Islet precursor cell (in vitro differentiated cells): ENCODE results near the gene STOML1.
A peak's percentile ranks its signal among the peaks of the same experiment; 100 is the strongest.
"Not testable (repeated sequence)": the region's sequence is repeated elsewhere in the genome, so short reads cannot be mapped to it uniquely, and the experiment has no call there.

ENCODE experiments used
- DNase-seq: peaks from one replicate; pipeline ENCODE4 v3.0.0-alpha.2; 2018

STOML1 gene

DNA sequence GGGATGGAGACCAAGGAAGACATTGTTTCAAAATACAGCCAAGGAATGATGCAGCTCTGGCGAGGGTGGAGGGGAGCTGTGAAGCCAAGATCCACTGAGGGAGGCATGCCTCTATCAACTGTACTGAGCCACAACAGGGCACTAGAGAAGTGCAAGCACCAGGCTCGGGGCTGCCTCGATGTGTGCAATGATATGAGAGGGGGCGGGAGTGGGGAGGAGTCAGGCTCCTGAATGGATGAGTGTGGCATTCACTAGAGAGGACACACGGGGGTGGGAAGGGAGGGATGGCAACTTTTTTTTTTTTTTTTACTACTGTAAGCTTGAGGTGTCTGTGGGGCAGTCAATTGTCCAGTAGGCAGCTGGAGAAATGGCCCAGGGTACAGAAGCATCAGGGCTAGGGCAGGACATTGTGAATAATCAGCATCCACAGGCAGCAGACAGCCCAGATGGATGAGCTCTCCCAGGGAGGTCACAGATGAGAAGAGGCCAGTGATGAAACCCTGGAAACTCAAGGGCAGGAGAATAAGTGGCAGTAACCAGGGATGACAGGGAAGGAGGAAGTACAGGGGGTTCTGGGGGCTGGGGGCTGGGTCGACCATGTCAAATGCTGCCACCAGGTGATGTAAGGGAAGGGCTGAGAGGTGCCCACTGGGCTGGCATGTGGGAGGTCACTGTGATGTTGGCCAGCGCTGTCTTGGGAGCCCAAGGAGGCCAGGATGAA, 5.9 kb downstream of the STOML1 start:
- no peak for DNase-seq

DNA sequence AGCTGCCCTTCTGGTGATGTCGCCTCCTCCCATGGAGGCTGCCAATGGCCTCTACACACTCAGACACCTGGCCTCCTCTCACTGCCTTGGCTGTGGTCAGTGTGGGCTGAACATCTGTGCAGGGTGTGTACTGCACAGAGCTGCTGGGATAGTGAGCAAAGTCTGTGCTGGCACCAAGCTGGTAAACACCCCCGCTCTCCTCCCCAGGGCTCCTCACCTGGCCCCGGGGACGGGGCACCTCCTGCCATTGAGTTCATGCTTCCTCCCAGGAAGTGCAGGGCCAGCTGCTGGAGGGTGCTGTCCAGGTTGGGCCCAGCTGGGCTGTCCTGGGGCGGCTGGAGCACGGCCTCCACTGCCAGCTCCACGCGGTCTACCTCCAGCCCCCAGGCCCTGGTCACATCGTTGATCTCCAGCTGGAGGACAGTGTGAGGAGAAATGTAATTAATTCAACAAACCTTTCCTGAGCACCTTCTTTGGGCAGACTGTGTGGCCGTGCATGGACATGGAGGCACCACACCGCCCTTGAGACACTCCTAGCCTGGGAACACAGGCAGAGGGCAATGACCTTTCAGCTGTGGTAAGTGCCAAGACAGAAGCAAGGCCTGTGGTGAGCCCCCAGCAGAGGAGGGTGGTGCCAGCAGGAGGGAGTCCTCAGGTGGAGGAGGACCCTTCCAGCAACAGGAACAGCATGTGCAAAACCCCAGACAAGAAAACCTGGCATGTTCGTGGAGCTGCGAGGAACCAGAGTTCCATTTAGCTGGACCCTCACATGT, 6.8 kb downstream of the STOML1 start:
- no peak for DNase-seq

DNA sequence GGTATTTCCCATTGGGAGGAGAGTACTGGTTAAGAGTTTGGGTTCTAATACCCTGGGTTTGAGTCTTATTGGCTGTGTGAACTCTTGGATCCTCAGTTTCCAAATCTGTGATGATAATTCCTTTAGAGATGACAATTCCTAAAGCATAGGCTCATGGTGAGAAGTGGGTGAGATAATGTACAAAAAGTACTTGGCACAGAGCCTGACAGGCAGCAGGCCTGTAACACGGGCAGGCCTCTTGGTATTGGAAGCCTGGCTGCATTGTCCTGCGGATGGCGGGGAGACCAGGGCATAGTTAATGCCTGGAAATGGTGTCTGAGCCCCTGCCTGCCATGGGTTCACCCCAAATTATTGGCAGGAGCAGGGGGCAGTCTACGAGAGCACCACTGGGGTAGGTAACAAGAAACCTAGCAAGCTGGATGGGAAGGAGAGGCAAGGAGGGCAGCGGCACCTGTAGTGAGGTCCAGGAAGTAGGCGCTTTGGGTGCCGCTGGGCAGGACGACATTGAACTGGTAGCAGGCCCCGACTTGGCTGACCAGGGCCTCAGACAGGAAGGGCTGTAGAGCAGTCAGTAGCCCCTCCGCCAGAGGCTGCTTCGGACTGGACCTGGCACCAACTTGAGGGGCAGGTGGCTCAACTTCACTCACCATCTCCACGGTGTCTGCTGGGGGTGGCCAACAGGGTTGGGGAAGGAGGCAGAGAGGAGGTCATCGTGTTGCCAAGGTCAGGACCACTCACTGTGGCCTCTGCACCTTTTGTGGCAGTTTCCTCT, 7.7 kb downstream of the STOML1 start:
- DNase-seq, result no peak

DNA sequence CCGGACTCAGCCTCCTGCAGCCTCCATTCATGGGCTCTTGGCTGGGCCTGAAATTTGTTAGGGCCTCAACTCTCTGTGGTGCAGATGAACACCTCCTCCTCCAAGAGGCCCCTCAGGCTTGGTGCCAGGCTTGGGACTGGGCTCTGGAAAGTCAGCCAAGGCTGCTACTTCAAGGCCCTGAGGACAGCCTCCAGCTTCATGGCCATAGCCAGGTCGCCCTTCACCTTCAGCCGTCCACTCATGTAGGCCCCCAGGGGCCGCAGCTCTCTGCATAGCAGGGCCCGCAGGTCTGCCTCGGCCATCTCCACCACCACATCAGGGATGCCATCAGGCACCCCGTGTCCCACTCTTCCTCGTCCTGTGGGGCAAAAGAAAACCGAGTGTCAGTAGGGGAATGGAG, 8.3 kb downstream of the STOML1 start:
- no peak for DNase-seq

DNA sequence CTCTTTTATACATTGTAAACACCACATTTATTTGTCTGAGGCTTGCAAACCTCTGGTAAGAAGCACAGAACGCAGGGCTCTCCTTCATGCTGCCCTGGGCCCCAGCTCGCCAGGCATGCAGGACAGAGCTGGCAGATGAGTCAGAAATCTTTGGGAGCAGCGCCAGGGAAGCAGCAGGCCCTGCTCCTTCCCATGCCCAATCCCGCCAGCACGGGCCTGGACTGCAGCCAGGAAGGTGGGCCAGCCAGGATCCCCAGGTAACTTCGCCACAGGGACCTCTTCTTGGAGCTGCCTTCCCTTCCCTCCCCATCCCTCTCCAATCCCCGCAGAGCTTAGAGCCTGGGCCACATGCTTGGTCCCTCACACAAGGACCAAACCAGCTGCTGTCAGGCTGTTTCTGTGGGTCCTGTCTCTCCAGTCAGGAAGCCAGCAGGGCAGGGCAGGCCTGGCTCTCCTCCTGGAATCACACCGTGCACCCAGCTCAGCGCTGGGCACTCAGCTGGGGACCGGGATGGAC, 8.8 kb downstream of the STOML1 start:
- no peak for DNase-seq

DNA sequence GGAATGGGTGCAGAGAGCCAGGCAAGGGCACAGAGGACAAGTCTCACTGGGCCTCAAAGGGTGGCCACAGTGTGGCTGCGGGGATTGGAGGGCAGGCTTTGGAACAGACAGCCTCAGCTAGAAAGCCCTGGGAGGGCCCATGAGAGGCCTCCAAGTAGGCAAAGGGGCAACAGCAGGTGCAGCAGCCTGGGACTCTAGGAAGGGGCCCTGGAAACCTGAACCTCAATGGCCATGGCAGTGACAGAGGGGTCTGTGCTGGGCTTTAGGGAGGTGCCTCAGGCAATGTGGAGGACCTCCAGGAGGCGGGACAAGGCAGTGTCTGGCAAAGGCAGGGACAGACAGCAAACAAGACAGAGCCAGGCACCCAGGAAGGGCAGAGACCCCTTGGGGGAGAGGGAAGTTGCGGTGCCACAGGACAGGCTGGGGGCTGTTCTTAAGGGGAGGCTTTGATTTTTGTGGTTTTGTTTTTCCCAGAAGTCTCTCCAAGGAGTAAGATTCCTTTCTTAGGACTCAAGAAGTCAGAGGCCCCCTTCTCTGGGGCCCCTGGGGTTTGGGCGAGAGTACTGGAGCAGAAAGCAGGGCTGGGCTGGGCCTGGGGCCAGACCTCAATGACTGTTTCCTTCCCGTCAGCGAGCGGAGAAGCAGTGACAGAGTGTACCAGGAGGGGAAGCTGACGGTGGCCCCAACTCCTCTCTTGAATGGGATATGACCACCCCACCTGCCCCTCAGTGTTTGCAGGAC, 9.7 kb downstream of the STOML1 start:
- no peak for DNase-seq

DNA sequence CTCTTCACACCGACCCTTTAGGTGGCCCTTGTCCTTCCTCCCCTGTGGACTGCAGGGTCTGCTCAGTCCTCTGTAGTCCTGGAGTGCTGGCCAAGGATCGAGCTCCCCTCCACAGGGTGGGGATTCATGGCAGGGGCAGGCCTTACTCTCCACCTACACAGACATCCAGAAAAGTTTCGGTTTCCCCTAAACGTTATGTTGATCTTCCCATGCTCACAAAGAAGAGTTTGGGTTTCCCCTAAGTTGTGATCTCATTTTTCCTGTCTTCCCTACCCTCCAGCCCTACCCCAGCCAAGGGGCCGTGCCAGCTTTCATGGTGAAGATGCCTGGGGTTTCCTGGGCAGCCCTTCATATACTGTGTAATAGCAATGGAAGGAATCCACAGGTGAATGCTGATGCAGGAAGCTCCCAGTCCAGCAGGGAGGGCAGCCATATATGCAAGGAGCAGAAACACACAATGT, 10.3 kb downstream of the STOML1 start:
- DNase-seq, result no peak

DNA sequence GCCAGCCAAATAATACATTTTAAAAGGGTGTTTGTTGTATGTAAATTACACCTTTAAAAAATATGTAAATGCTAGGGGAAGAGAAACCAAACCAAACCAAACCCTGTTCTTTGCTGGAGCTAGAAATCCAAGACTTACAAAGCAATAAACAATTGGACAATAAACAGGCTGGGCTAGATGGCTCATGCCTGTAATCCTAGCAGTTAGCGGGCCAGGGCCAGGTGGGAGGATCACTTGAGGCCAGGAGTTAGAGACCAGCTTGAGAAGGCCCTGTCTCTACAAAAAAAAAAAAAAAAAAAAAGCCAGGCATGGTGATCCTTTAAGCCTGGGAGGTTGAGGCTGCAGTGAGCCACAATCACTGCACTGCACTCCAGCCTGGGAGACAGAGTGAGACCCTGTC, 12.5 kb downstream of the STOML1 start:
- no peak for DNase-seq

DNA sequence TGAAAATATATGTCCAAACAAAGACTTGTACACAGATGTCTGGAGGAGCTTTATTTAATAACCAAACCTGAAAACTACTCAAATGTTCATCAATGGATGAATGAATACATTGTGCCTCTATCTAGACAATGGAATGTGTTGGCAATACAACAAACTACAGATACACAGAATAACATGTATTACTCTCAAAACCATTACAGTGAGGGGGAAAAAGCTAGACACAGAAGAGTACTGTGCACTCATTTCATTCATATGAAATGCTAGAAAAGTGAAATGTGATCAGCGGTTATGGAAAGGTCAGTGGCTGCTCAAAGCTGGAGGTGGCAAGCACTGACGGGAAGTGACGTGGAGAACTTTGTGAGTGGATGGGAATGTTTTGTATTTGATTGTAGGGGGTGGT, 13.2 kb downstream of the STOML1 start:
- no peak for DNase-seq

DNA sequence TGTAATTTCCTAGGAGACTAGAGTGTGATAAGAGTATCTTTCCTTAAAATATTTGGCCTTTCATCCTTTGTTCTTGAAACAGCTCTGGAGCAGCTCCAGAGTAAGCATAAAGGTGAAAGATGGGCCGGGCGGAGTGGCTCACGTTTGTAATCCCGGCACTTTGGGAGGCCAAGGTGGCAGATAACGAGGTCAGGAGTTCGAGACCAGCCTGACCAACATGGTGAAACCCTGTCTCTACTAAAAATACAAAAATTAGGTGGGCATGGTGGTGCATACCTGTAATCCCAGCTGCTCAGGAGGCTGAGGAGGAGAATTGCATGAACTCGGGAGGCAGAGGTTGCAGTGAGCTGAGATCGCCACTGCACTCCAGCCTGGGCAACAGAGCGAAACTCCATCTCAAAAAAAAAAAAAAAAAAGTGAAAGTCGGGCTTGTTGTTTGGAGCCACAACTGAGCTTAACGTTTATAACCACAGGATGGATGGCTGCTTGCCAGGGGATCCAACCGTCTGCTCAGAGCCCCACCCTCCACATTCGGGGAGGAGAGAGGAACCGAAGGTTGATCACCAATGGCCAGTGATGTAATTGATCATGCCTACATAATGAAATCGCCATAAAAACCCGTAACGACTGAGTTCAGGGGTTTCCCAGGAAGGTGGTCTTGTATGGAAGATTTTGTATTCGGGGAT, 16.5 kb downstream of the STOML1 start:
- DNase-seq, result not testable (repeated sequence)

DNA sequence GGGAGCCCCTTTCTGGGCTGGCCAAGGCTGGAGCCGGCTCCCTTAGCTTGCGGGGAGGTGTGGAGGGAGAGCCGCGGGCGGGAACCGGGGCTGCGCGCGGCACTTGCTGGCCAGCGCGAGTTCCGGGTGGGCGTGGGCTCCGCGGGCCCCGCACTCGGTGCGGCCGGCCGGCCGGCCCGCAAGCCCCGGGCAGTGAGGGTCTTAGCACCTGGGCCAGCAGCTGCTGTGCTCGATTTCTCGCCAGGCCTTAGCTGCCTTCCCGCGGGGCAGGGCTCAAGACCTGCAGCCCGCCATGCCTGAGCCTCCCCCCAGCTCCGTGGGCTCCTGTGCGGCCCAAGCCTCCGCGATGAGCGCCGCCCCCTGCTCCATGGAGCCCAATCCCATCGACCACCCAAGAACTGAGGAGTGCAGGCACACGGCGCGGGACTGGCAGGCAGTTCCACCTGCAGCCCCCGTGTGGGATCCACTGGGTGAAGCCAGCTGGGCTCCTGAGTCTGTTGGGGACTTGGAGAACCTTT, 18.4 kb downstream of the STOML1 start:
- not testable (repeated sequence) for DNase-seq

DNA sequence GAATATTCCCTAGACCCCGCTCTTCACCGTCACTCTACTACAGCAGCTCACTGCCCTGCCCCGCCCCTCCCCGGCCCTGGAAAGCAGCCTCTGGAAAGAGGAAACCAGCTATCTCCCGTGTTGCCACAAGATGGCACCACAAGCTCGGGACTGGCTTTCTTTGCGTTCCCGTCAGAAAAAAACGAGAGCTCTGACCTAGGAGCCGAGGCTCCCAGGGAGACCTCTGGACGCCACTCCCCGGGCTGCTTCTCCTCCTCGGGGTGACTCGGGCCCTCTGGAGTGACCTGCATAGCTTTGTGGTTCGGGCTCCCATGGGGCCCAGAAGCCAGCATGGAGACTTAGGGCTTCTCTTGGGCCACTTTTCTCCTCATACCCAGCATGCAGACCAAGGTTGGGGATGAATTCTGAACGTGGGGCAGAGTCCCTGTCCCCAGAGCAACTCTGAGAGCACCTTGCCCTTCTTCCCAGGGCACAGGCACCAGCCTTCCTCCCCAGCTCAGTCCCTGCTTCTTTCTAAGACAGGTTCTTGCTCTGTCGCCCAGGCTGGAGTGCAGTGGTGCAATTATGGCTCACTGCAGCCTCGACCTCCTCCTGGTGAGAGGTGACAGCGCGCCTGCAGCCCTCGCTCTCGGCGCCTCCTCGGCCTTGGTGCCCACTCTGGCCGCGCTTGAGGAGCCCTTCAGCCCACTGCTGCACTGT, 19.0 kb downstream of the STOML1 start:
- DNase-seq, result peak; percentile 93

DNA sequence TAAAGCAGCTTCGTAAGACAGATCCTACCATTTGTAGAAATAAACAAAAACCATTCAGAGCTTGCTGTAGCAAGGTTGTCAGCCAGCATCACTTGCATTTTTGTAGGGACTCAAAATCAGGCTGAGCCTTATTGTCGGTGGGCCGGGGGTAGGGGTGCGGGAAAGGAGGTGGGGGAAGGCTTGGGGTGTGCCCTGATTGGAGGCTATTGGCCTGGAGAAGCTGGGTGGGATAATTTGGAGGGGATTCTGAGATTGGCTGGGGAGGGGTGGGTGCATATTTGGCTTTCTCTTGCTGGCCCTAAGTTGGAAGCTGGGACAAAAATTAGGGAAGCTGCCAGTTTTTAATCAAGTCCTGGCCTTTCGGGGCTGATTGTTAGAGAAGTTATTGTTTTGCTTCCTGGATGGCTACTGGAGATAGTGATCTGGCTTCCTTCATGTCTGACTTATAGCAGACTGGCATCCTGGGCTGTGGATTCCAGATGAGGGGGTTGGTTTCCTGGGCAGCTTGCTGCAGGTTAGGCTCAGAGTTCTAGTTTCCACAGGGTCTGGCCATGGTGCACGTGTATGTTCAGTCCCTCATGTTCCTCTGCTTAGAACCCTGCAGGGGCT, 22.8 kb downstream of the STOML1 start:
- peak; percentile 52 for DNase-seq

DNA sequence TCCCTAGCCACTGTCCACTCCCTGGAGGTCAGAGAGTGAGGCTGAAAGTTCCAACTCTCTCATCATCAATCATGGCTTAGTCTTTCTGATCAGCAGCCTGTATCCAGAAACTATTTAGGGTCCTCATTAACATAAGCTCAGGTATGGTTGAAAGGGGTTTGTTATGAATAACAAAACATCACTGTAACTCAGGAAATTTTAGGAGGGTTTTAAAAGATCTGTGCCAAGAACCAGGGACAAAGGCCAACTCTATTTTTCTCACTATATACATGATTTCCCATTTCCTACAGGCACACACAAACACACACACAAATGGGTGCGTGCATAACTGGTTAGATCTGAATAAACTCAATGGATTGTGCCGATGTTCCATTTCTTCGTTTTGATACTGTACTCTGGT, 23.6 kb downstream of the STOML1 start:
- no peak for DNase-seq

DNA sequence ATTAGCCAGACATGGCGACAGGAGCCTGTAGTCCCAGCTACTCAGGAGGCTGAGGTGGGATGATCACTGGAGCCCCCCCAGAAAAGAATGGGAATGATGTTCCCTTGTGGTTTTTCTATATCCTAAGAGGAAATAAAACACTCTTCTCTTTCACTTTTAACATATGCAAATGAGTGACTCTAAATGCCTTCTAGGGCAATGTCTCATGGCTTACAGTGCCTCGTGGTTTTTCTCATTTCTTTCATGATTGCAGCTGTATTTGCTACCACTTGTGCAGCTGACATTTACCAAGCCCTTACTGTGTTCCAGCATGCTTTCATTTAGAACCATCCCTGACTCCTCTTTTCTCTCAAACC, 26.4 kb downstream of the STOML1 start:
- DNase-seq, result peak; percentile 18

DNA sequence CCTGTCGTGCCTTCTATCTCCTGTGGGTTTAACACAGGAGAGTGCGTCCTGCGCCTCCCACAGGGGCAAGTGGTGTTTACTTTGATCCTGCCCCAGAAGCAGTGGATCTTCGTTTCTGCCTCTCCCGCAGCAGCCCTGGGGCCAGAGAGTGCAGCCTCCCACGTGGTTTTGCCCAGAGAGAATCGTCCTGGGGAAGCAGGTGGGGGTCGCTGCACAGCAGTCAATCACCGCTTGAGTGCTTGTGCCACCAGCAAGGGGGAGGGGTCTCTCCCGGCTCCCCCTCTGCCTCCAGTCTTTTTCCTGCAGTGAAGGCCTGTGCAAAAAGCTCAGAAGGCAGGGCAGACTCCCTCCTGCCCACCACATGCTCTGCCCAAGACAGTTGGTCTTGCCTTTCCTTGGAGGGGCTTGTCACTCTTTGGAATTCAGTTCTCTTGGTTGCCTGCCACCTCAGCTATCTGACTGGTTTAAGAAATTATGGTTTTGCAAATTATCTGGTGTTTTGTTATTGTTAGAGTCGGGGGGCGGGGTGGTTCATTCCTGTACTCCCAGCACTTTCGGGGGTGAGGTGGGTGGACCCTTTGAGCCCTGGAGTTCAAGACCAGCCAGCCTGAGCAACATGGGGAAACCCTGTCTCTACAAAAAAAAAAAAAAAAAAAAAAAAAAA, 26.9 kb downstream of the STOML1 start:
- peak; percentile 83 for DNase-seq

DNA sequence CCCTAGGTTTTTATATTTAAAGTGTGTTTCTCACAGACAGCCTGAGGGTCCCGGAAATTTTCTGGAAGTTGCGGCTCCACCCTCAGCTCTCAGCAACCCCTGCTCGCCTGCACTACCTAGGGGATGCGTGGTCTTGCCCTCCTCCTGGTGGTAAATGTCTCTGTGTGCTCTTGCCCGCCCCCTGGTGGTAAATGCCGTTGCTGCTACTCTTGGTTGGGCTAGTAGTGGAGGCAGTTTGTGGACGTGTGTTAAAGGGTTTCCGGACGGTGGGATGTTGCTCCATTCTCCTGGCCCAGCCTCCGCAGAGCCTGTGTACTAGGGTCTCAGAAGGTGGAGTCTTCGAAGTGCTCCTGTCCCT, 27.4 kb downstream of the STOML1 start:
- peak; percentile 96 for DNase-seq

DNA sequence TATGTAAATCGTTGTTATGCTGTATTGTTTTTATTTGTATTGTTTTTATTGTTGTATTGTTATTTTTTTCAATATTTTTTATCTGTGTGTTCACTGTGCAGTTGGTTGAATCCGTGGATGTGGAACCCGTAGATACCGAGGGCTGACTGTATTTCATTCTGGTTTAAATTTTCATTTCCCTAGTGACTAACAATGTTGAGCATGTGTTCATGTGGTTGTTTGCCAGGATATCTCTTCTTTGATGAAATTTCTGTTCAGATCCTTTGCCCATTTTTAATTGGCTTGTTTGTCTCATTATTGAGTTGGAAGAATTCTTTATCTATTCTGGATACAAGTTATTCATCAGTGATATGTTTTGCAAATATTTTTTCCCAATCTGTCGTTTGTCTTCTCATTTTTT, 29.7 kb downstream of the STOML1 start:
- DNase-seq, result no peak

DNA sequence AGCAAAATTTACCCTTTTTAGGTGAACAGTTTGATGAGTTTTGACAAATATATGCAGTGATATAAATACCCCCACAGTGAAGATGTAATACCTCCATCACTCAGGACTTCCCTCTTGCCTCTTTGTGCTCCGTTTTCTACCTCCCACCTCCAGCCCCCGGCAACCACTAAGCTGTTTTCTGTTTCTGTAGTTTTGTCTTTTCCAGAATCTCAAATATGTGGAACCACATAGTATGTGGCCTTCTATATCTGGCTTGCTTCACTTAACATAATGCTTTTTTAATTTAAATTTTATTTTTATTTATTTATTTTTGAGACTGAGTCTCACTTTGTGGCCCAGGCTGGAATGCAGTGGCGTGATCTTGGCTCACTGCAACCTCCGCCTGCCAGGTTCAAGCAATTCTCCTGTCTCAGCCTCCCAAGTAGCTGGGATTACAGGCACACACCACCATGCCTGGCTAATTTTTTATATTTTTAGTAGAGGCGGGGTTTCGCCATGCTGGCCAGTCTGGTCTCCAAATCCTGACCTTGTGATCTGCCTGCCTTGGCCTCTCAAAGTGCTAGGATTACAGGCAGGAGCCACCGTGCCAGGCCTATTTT, 31.5 kb downstream of the STOML1 start:
- peak; percentile 17 for DNase-seq

DNA sequence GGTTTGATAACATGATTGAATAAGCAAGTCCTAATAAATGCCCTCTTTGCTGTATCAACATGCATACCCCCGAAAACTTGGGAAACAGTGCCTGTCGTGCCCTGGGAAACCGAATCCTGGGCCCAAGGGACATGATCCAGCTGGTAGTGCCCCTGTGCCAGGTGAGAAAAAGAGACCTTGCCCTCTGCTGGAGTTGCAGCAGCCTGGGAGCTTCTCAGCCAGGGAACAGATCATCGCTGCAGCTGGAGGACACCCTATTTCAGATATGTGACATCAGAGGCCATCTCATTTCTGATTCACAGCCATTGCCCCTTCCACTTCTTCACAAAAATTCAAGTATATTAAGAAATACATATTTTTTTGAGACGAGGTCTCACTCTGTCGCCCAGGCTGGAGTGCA, 32.3 kb downstream of the STOML1 start:
- peak; percentile 25 for DNase-seq
